ENCODE data around the gene CPTP.

DNA sequence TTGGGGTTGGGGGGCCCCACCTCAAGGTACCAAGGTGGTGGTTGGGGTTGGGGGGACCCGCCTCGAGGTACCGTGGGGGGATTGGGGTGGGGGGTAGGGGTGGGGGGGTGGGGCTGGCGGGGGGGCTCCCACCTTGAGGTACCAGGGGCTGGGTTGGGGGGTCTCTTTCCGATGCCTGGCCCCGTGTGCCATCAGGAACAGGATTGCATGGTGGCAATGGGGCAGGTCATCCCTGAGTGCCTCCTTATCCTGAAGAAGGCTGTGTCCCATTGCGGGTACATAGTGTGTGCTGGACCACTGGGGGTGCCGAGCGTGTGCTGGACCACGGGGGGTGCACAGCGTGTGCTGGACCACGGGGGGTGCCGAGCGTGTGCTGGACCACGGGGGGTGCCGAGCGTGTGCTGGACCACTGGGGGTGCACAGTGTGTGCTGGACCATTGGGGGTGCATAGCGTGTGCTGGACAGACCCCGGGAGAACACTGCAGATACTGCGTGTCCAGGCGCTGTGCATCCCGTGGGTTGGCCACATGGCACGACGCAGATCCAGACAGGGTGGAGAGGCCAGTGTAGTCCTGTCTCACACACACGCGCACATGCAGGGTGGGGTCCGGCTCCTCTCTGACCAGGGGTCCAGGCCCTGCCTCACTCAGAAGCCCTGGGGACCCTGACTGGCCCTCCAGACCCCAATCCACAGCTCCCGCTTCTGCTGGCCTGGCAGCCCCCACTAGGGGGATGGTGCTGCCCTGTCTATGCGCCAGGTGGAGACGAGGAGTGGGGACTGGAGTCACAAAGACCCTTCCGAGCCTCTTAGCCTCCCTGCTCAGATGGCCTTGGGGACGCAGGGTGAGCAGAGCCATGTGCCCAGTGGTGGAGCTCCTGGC, 40.1 kb upstream of the CPTP start:
- TF ChIP-seq, protein P1, sequence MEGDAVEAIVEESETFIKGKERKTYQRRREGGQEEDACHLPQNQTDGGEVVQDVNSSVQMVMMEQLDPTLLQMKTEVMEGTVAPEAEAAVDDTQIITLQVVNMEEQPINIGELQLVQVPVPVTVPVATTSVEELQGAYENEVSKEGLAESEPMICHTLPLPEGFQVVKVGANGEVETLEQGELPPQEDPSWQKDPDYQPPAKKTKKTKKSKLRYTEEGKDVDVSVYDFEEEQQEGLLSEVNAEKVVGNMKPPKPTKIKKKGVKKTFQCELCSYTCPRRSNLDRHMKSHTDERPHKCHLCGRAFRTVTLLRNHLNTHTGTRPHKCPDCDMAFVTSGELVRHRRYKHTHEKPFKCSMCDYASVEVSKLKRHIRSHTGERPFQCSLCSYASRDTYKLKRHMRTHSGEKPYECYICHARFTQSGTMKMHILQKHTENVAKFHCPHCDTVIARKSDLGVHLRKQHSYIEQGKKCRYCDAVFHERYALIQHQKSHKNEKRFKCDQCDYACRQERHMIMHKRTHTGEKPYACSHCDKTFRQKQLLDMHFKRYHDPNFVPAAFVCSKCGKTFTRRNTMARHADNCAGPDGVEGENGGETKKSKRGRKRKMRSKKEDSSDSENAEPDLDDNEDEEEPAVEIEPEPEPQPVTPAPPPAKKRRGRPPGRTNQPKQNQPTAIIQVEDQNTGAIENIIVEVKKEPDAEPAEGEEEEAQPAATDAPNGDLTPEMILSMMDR (IDR thresholded peaks at IDR 0.05): no peak
- no peak for TF ChIP-seq POLR2A (IDR thresholded peaks at IDR 0.05)

All from tibial nerve (tissue), 3 donors.